Measurements from ENCODE around the gene MORF4L1.
A peak's percentile ranks its signal among the peaks of the same experiment; 100 is the strongest.

The MORF4L1 gene

GRCh38 chr15:78904599-78905358 is 32.1 kb downstream of the MORF4L1 start:
- no peaks in the 10 kb centered on the region for H3K27me3 ChIP-seq (ENCODE audit: insufficient read depth, low read length, poor library complexity, severe bottlenecking)
- H4K20me1 ChIP-seq (ENCODE audit: insufficient read depth, low read length, poor library complexity, severe bottlenecking), result peaks cover 19% of the 10 kb centered on the region
- H2AFZ ChIP-seq (ENCODE audit: low read length), result no peak overlapping the region
- no peaks in the 10 kb centered on the region for H3K9me3 ChIP-seq (ENCODE audit: insufficient read depth, low read depth, low read length)
- no peak overlapping the region for H3K4me3 ChIP-seq (ENCODE audit: low read length, poor library complexity, severe bottlenecking)
- H3K4me1 ChIP-seq (ENCODE audit: insufficient read depth, low read length, poor library complexity, severe bottlenecking), result no peaks in the 10 kb centered on the region
- TF ChIP-seq EZH2phosphoT487 (IDR thresholded peaks at IDR 0.05; ENCODE audit: borderline replicate concordance), result no peak
- TF ChIP-seq CTCF (conservative IDR thresholded peaks at IDR 0.05; ENCODE audit: low read length), result no peak
- H3K9ac ChIP-seq (ENCODE audit: low read depth, low read length, poor library complexity, severe bottlenecking), result no peak overlapping the region
- H3K79me2 ChIP-seq (ENCODE audit: insufficient read depth, low read length), result peaks cover 1% of the 10 kb centered on the region; the same call in 1 of the 2 replicates
- no peaks in the 10 kb centered on the region for H3F3A ChIP-seq (ENCODE audit: low read depth)
- peaks cover 88% of the 10 kb centered on the region; the same call in 1 of the 2 replicates for H3K36me3 ChIP-seq (ENCODE audit: insufficient read depth, low read length)
- H3K4me2 ChIP-seq (ENCODE audit: low read depth, low read length, poor library complexity, severe bottlenecking), result no peak overlapping the region
- no peaks in the 10 kb centered on the region for H3K9me2 ChIP-seq (replicated peaks; ENCODE audit: low read depth, low read length)

- Histone ChIP-seq H3K9ac (ENCODE audit: low read depth, low read length, poor library complexity, severe bottlenecking) (no peak overlapping the region), H3K4me1 (ENCODE audit: insufficient read depth, low read length, poor library complexity, severe bottlenecking) (no peaks in the 10 kb centered on the region), H4K20me1 (ENCODE audit: insufficient read depth, low read length, poor library complexity, severe bottlenecking) (peaks cover 19% of the 10 kb centered on the region), H3F3A (ENCODE audit: low read depth) (no peaks in the 10 kb centered on the region), H3K4me2 (ENCODE audit: low read depth, low read length, poor library complexity, severe bottlenecking) (no peak overlapping the region), H3K4me3 (ENCODE audit: low read length, poor library complexity, severe bottlenecking) (no peak overlapping the region), H2AFZ (ENCODE audit: low read length) (no peak overlapping the region), H3K27me3 (ENCODE audit: insufficient read depth, low read length, poor library complexity, severe bottlenecking) (no peaks in the 10 kb centered on the region), H3K9me2 (replicated peaks; ENCODE audit: low read depth, low read length) (no peaks in the 10 kb centered on the region), H3K79me2 (ENCODE audit: insufficient read depth, low read length) (no peaks in the 10 kb centered on the region), H3K36me3 (ENCODE audit: insufficient read depth, low read length) (peaks cover 80% of the 10 kb centered on the region; the same call in 1 of the 2 replicates), H3K9me3 (ENCODE audit: insufficient read depth, low read depth, low read length) (no peaks in the 10 kb centered on the region)
- TF ChIP-seq EZH2phosphoT487 (IDR thresholded peaks at IDR 0.05; ENCODE audit: borderline replicate concordance) (no peak), CTCF (conservative IDR thresholded peaks at IDR 0.05; ENCODE audit: low read length) (no peak)
Measured at GRCh38 chr15:78906316-78906620, 33.6 kb downstream of the MORF4L1 start.

GRCh38 chr15:78907577-78907976 is 34.9 kb downstream of the MORF4L1 start:
- Histone ChIP-seq H3K9me2 (replicated peaks; ENCODE audit: low read depth, low read length) (no peaks in the 10 kb centered on the region), H3K9ac (ENCODE audit: low read depth, low read length, poor library complexity, severe bottlenecking) (no peak overlapping the region), H3K27me3 (ENCODE audit: insufficient read depth, low read length, poor library complexity, severe bottlenecking) (no peaks in the 10 kb centered on the region), H3F3A (ENCODE audit: low read depth) (no peaks in the 10 kb centered on the region), H3K9me3 (ENCODE audit: insufficient read depth, low read depth, low read length) (no peaks in the 10 kb centered on the region), H3K4me2 (ENCODE audit: low read depth, low read length, poor library complexity, severe bottlenecking) (no peak overlapping the region), H3K4me1 (ENCODE audit: insufficient read depth, low read length, poor library complexity, severe bottlenecking) (no peaks in the 10 kb centered on the region), H2AFZ (ENCODE audit: low read length) (no peak overlapping the region), H3K4me3 (ENCODE audit: low read length, poor library complexity, severe bottlenecking) (no peak overlapping the region), H4K20me1 (ENCODE audit: insufficient read depth, low read length, poor library complexity, severe bottlenecking) (peaks cover 16% of the 10 kb centered on the region), H3K79me2 (ENCODE audit: insufficient read depth, low read length) (no peaks in the 10 kb centered on the region), H3K36me3 (ENCODE audit: insufficient read depth, low read length) (peaks cover 79% of the 10 kb centered on the region)
- no peak for TF ChIP-seq EZH2phosphoT487 (IDR thresholded peaks at IDR 0.05; ENCODE audit: borderline replicate concordance)
- TF ChIP-seq CTCF (conservative IDR thresholded peaks at IDR 0.05; ENCODE audit: low read length), result peak; percentile 53
